Endothelial cell of umbilical vein (primary cell): ENCODE measurements around the gene CXCR3. TPM values are rescaled to one million over a fixed set of nuclear protein-coding genes. Genes with fewer than 3 reads are reported as not detected.

Experiments
- BruUV-seq: library from RNA; stranded (reverse); fragments of 400-500 nt; replicated peaks from 2 replicates; lab custom pipeline; 2021; lab: Mats Ljungman, UMichigan
- CTCF ChIA-PET: fragments of 300-600, 350-600 bp; sonication (Branson Sonifier 250); formaldehyde crosslinking; loops from one replicate; lab custom pipeline; 2021; ENCODE audit warnings: antibody characterized with exemption, inconsistent platforms; lab: Charles Lee
- POLR2A ChIA-PET: fragments of 300-600, 350-600 bp; sonication (Branson Sonifier 250); formaldehyde crosslinking; loops from one replicate; lab custom pipeline; 2021; ENCODE audit warnings: antibody characterized with exemption, inconsistent platforms; lab: Charles Lee
- DNase-seq: peaks from one replicate; pipeline ENCODE4 v3.0.0-alpha.2; 2011; ENCODE audit warnings: low read depth, low spot score
- FAIRE-seq: peaks from 2 replicates; lab custom pipeline; 2011; peaks lifted over from hg19 to GRCh38; lab: Jason Lieb, UNC
- H2AFZ ChIP-seq: 2 replicates; pipeline ENCODE4 v1.6.0; 2012; ENCODE audit warnings: low read depth, low read length, control low read depth, inconsistent platforms
- H3K27ac ChIP-seq: 2 replicates; pipeline ENCODE4 v1.5.1; 2011; ENCODE audit warnings: low read depth, mild to moderate bottlenecking, control low read depth, low read length, moderate library complexity; ENCODE audit not compliant: insufficient read depth
- H3K27me3 ChIP-seq, 2 experiments: 2 replicates each; pipeline versions ENCODE4 v1.6.0 to v1.6.1; 2011; ENCODE audit warnings: low read length in 2 of 2, mixed read lengths in 1 of 2; ENCODE audit not compliant: control insufficient read depth in 2 of 2, insufficient read depth in 2 of 2
- H3K36me3 ChIP-seq, 2 experiments: 2 replicates in 1 of 2; 3 replicates in 1 of 2; pipeline ENCODE4 v1.5.1; 2011; ENCODE audit warnings: low read length in 2 of 2, mild to moderate bottlenecking in 1 of 2, moderate library complexity in 1 of 2; ENCODE audit not compliant: control insufficient read depth in 2 of 2, insufficient read depth in 2 of 2; ENCODE audit errors: extremely low read depth in 1 of 2
- H3K4me1 ChIP-seq: 3 replicates; pipeline ENCODE4 v1.5.1; 2011; ENCODE audit warnings: mild to moderate bottlenecking, low read length; ENCODE audit not compliant: control insufficient read depth, insufficient read depth; ENCODE audit errors: extremely low read depth
- H3K4me2 ChIP-seq: 2 replicates; pipeline ENCODE4 v1.6.1; 2011; ENCODE audit warnings: low read length, control low read depth, mixed read lengths; ENCODE audit not compliant: insufficient read depth
- H3K4me3 ChIP-seq, 3 experiments: fragments of 200-600 bp in 1 of 3; sonication (generic), shearing (Covaris generic) in 1 of 3; replicated peaks in 1 of 3; 2 replicates each; pipeline ENCODE4 v1.5.1; 2011 to 2016; ENCODE audit warnings: control low read depth in 3 of 3, low read length in 3 of 3, mild to moderate bottlenecking in 2 of 3, inconsistent platforms in 1 of 3, low read depth in 1 of 3, moderate library complexity in 1 of 3; ENCODE audit not compliant: insufficient read depth in 1 of 3
- H3K79me2 ChIP-seq: 2 replicates; pipeline ENCODE4 v1.6.0; 2012; ENCODE audit warnings: low read length, inconsistent platforms; ENCODE audit not compliant: control insufficient read depth, insufficient read depth
- H3K9ac ChIP-seq: replicated peaks from 2 replicates; pipeline ENCODE3; 2011; ENCODE audit warnings: low read length, control low read depth; ENCODE audit not compliant: insufficient read depth; ENCODE audit errors: extremely low read depth
- H3K9me1 ChIP-seq: replicated peaks from 3 replicates; pipeline ENCODE4 v1.6.0; 2011; ENCODE audit warnings: mild to moderate bottlenecking, low read length; ENCODE audit not compliant: control insufficient read depth, insufficient read depth; ENCODE audit errors: extremely low read depth
- H3K9me3 ChIP-seq: replicated peaks from 2 replicates; pipeline ENCODE4 v1.5.1; 2012; ENCODE audit warnings: low read length, inconsistent platforms; ENCODE audit not compliant: control insufficient read depth, insufficient read depth
- H4K20me1 ChIP-seq: replicated peaks from 2 replicates; pipeline ENCODE3; 2011; ENCODE audit warnings: mild to moderate bottlenecking, low read length; ENCODE audit not compliant: control insufficient read depth, insufficient read depth; ENCODE audit errors: extremely low read depth
- EZH2 ChIP-seq: IDR thresholded peaks from 2 replicates; pipeline ENCODE4 v1.6.1; 2012; ENCODE audit warnings: borderline replicate concordance, low read depth, mild to moderate bottlenecking, moderate library complexity, low read length, inconsistent platforms; ENCODE audit not compliant: severe bottlenecking
- FOS ChIP-seq: IDR thresholded peaks from 2 replicates; pipeline ENCODE4 v1.6.1; 2011; ENCODE audit warnings: mild to moderate bottlenecking, low read length, moderate library complexity, borderline replicate concordance; ENCODE audit not compliant: insufficient read depth
- GATA2 ChIP-seq: IDR thresholded peaks from 2 replicates; pipeline ENCODE4 v1.7.0; 2011; ENCODE audit warnings: low read depth, mild to moderate bottlenecking, moderate library complexity, mixed read lengths, low read length; ENCODE audit not compliant: insufficient read length, insufficient read depth
- JUN ChIP-seq: IDR thresholded peaks from 2 replicates; pipeline ENCODE4 v1.6.1; 2011; ENCODE audit warnings: borderline replicate concordance, low read depth; ENCODE audit not compliant: insufficient read length, insufficient read depth
- MYC ChIP-seq: IDR thresholded peaks from one replicate; pipeline ENCODE4 v1.6.1; 2011; ENCODE audit warnings: mild to moderate bottlenecking, low read depth, low read length
- POLR2A ChIP-seq: IDR thresholded peaks from 2 replicates; pipeline ENCODE4 v1.6.1; 2012; ENCODE audit warnings: low read depth, mild to moderate bottlenecking, control low read depth, low read length
- POLR2AphosphoS5 ChIP-seq: IDR thresholded peaks from 2 replicates; pipeline ENCODE4 v1.6.1; 2012; ENCODE audit warnings: low read depth, mild to moderate bottlenecking, control low read depth, low read length, moderate library complexity; ENCODE audit not compliant: insufficient read depth
- dilution Hi-C: fragments of 300-500 bp; cut with MboI; formaldehyde crosslinking; loops from one replicate; pipeline ENCODE4 v1.15.0; 2019; ENCODE audit warnings: low sequenced_read_pairs; ENCODE audit not compliant: extremely low pct_ligation_motif_present
- intact Hi-C: fragments of 100-400 bp; cut with micrococcal nuclease; formaldehyde crosslinking; loops from one replicate; pipeline ENCODE4 v1.10.0; 2022
- polyA plus RNA-seq, 4 experiments: library from polyadenylated mRNA; depleted of rRNA in 3 of 4; stranded (reverse) in 3 of 4; unstranded in 1 of 4; fragments of >200 nt; gene quantifications; 2 replicates each; pipeline versions ENCODE4 v1.2.1 to v1.2.3, GENCODE V29; 2011 to 2012; ENCODE audit warnings: missing spikeins in 1 of 4
- total RNA-seq: library from RNA; stranded (reverse); gene quantifications from 2 replicates; pipeline ENCODE4 v1.2.3, GENCODE V29; 2021
- TF ChIP-seq, protein P1 (sequence below), 2 donors: IDR thresholded peaks; 1 replicate in 1 of 2; 2 replicates in 1 of 2; pipeline ENCODE4 v1.5.1; 2011; ENCODE audit warnings: low read length in 2 of 2, mild to moderate bottlenecking in 2 of 2, moderate library complexity in 2 of 2, control low read depth in 1 of 2, inconsistent platforms in 1 of 2, low read depth in 1 of 2; ENCODE audit not compliant: insufficient read depth in 1 of 2; ENCODE audit errors: extremely low read depth in 1 of 2
- TF ChIP-seq, protein P2 (sequence below): IDR thresholded peaks from 2 replicates; pipeline ENCODE4 v1.6.1; 2011; ENCODE audit not compliant: insufficient read depth, insufficient read length

The CXCR3 gene
- total and polyA plus RNA-seq, 2 donors (not counting 3 experiments of a cell fraction or from before 2014, with no cell fraction given), result not detected

DNA sequence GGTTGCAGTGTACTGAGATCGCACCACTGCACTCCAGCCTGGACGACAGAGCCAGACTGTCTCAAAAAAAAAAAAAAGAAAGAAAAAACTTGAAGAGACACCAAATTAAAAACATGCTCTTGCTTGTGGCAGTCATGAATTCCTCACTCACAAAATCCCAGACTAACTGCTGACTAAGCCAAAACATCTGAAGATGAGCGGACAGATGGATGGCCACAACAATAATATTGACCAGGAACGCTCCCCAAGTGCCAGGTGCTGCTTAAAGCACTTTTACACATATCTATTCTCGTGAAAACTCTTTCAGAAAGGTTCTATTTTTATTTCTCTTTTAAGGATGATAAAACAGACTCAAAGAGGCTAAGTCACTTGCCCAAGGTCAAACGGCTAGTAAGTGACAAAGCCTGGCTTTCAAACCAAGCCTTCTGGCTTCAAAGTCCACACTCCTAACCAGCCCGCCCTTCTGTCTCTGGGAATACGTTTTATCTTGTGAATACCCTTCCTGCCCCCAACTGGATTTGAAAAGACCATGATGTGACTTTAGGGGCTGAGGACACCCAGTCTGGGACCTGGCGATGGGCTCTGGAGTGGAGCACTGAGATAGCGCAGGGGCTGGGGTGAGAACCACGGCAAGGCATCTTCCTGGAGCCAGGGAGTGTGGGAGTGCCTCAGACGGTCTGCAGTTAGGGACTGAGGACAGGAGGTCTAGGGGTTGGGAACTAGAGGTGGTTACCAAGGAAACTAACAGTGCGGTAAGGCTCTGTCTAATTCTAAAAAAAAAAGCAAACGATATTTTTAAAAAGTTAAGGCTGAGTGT, 9.5 kb upstream of the CXCR3 start:
- no peak overlapping the region for H3K27ac ChIP-seq
- peaks cover 6% of the 10 kb centered on the region for H3K4me1 ChIP-seq
- no peak overlapping the region for H3K4me3 ChIP-seq
- no peaks in the 10 kb centered on the region for H3K9me3 ChIP-seq
- no peak overlapping the region for H3K4me2 ChIP-seq
- no peaks in the 10 kb centered on the region for H3K79me2 ChIP-seq
- H3K27me3 ChIP-seq, result no peaks in the 10 kb centered on the region
- intact Hi-C loops (no loop called here), dilution Hi-C loops (no loop called here)
- POLR2A ChIA-PET, result no interaction called here
- FAIRE-seq (peak; percentile 49), DNase-seq (no peak)
- CTCF ChIA-PET, result no interaction called here
- no peak overlapping the region for H2AFZ ChIP-seq
- no peaks in the 10 kb centered on the region for H3K9me1 ChIP-seq
- no TSS peak for BruUV-seq
- no peak overlapping the region for H3K9ac ChIP-seq
- no peaks in the 10 kb centered on the region for H3K36me3 ChIP-seq
- no peak for TF ChIP-seq POLR2AphosphoS5
- TF ChIP-seq MYC, result no peak
- TF ChIP-seq GATA2, result no peak
- TF ChIP-seq EZH2, result no peak
- TF ChIP-seq JUN, result no peak
- TF ChIP-seq POLR2A, result no peak
- TF ChIP-seq, protein P1, sequence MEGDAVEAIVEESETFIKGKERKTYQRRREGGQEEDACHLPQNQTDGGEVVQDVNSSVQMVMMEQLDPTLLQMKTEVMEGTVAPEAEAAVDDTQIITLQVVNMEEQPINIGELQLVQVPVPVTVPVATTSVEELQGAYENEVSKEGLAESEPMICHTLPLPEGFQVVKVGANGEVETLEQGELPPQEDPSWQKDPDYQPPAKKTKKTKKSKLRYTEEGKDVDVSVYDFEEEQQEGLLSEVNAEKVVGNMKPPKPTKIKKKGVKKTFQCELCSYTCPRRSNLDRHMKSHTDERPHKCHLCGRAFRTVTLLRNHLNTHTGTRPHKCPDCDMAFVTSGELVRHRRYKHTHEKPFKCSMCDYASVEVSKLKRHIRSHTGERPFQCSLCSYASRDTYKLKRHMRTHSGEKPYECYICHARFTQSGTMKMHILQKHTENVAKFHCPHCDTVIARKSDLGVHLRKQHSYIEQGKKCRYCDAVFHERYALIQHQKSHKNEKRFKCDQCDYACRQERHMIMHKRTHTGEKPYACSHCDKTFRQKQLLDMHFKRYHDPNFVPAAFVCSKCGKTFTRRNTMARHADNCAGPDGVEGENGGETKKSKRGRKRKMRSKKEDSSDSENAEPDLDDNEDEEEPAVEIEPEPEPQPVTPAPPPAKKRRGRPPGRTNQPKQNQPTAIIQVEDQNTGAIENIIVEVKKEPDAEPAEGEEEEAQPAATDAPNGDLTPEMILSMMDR (IDR thresholded peaks at IDR 0.05; ENCODE audit: extremely low read depth in 1 of 2, insufficient read depth in 1 of 2, low read depth in 1 of 2, low read length in 2 of 2), result no peak
- TF ChIP-seq, protein P2, sequence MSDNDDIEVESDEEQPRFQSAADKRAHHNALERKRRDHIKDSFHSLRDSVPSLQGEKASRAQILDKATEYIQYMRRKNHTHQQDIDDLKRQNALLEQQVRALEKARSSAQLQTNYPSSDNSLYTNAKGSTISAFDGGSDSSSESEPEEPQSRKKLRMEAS, result no peak
- TF ChIP-seq FOS, result no peak
- no peaks in the 10 kb centered on the region for H4K20me1 ChIP-seq
